Activated CD4-positive, CD25-positive, alpha-beta regulatory T cell (primary cell): ENCODE measurements around the gene SGMS2.

ENCODE experiments used
- DNase-seq, 4 experiments: peaks; one replicate each; lab custom pipeline; 2025; lab: John Stamatoyannopoulos, UW

SGMS2 gene

DNA sequence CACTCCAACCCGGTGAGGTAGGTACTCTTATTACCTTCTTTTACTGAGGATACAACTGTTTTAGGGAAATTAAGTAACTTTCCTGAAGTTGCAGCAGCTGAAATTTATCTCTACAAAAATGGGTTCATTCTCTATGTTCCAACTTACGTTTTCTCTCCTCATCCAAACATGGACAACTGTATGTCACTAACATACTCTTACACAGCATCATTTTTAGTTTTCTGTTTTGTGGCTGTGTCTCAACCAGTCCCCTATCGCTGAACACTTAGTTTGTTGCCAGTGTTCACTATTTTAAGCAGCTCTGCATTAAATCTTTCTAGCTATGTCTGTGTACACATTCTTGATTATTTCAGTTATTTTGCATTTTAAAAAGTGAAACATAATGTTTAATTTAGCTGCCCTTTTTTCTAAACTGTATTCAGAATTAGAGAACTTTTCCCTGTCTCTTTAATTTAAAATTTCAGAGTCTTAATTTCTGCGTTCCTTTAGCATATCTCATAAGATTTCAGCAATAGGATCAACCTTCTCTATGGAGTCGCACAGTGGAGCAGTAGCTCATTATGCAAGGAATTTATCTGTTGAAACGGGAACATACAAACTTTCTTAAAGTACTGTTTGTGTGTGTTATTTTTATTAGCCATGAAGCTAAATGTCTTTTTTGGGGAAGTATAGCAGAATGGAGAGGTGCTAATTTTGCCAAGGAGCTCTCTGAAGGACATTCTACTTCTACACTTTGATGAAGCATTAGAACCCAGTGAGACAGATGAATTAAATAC lies 3.8 kb downstream of the SGMS2 start:
- DNase-seq, result no peak

DNA sequence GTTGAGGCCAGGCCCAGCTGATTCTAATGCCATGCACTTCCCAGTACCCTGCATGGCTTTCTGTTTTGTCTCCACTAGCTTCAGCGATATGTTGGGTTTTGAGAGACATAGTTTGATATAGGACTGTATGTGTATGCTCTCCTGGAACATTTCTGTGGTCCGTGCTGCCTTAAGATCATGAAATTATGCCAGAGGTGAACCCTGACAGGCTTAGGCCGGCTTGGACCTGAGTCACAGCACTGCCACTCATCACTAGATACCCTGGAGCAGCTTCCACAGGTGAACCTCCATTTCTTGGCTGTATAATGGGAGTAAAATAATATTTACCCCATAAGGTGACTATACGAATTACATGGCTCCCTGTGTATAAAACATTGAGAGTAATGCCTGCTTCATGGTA lies 6.4 kb downstream of the SGMS2 start:
- no peak for DNase-seq

DNA sequence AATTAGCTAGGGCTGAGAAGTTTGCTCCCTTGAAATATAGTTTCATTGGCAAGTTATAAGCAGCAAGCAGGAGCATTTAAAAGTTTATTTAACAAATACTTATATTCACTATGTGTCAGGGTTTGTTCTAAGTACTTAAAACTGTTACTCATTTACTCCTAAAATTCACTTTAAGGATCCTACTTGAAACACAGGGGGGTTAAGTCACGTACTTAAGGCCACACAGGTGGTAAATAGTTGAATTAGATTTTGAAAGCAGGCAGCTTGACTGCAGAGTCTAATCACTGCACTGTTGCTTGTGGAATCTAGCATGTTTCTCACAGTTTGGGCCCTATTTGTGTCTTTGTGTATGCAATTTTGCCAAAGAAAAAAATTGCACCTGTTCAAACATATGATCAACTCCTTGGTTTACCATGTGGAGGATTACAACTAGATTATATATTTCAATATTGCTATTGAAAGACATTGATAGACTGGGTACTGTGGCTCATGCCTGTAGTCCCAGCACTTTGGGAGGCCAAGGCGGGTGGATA lies 7.6 kb downstream of the SGMS2 start:
- no peak for DNase-seq

GRCh38 chr4:107834241-107834794 lies 9.6 kb downstream of the SGMS2 start:
- no peak for DNase-seq

- DNase-seq, result no peak
These were observed 10.7 kb downstream of the SGMS2 start for GRCh38 chr4:107835406-107835805.

GRCh38 chr4:107837317-107837716 lies 12.6 kb downstream of the SGMS2 start:
- no peak for DNase-seq

DNA sequence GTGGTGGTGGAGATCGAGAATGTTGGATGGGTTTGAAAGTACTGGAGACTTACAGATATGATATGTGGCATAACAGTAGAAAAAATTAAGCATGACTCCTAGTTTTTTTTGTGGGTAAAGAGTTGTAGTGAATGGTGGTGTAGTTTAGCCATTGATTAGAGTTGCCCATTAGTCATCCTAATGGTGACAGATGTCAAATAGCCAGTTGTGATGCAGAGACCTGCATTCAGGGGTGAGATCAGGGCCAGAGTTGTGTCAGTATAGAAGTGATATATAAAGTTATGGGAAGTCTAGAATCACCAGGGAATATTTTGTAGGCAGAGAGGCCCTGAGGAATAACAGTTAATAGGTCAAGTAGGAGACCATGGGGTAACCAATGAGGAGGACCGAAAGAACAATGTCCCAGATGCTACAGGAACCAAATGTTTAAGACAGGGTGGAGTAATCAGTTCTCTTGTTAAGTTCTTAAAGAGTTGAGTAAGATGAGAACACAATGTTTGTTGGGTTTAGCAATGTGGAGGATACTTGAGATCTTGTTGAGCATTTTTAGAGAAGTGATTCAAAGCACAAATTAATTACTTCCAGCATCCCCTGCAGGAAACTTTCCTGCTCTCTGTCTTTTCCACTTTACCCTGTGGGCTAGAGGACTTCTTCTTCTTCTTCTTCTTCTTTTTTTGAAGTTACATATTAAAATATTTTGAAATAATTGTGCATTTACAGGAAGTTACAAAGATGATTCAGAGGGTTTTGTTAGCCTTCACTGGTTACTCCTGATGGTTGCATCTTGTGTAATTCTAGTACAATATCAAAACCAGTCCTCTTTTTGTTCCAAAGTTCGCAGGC lies 13.3 kb downstream of the SGMS2 start:
- DNase-seq, result no peak

DNA sequence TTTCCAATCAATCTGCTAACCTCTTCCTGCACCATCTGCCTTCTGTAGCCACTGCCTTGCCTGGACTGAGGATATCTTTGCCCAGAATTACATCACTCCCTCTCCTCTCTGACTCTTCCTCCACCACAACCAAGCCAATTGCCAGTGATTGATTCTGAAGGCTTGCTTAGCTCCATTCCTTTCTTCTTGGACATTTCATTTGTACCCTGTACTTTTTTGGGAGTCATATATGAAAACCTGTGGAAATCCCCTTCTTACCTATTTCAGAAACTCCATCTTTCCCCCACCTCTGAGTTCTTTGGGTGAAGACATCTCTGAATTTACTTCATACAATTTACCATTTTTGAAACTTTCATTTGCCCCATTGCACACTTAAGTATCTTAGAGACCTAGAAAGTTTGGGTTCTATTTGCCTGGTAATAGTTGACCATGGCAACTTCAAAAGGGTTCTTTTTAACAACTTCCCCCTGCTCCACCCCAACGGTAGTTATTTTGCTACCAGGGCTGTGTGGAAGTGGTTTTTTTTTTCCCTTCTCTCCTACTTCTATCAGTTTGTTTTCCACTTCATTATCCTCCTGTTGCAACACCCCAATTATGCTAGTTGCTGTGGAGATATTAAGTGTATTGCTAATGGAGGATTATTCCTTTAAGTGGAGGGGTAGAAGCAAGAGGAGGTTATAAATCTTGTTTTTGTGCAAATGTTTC lies 14.3 kb downstream of the SGMS2 start:
- no peak for DNase-seq

DNA sequence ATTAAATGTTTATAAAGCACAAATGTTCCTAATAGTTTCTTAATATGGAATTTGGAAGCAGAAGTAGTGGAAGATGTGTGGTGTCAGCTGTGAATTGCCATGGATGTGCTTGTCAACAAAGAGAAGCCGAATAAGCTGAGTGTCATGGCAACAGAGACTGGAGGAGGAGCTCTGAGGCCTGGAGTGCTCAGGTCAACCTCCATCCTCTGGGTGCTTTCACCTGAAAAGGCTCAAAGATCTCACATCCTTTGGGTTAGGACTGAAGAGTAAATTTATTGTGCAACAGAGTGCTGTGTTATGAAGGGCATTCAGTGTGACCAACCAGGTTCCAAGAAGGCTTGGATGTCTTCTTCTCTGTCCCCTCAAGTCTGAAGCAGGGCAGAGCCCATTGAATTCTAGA lies 18.7 kb downstream of the SGMS2 start:
- no peak for DNase-seq

GRCh38 chr4:107845681-107846080 lies 20.9 kb downstream of the SGMS2 start:
- no peak for DNase-seq

DNA sequence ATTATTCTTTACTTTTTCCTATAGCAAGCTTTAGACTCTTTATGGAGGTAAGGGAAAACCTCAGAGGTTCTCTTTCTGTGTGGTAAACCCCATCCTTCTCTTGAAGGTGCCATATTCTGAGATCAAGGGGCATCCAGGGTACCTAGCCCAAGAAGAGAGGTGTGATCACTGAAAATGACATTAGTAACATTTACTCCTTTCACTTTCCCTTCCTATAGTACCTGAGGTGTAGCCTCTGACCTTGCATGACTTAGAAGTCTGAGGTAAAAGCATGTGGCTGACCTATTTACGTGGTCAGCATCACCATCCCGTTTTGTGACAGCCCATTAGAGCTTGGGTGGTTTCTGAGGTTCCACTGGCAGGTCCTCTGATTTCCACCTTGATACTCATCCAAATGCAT lies 25.7 kb downstream of the SGMS2 start:
- no peak for DNase-seq

GRCh38 chr4:107853444-107854355 lies 29.0 kb downstream of the SGMS2 start:
- no peak for DNase-seq

DNA sequence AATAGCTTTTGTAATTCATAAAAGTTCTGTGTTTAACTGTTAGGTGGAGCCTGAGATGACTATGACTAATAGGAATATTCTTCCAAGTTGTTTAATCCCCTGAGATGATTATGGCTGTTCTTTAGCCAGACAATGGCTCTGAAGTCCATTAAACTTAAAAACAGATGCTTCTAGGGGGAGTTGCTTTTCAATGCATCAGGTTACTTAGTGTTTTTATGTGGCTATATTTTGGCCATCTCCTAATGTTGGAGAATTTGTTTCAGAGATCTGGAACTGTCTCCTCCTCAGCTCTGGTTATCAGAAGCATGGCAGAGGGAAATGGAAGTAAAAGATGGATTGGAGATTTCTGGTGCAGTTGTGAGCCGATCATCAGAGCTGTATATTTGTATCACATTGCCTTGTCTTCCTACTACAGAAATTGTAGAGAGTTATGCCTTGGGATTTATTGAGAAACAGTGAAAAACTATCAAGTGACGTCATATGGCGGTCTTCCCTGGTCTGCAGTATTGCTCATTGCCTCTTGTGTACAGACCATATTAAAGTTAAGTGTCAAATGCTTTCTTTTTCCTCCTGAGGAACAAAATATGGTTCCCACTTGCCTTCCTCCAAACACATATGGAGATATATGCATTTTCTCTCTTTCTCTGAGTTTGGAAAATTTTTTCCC lies 29.8 kb downstream of the SGMS2 start:
- DNase-seq, result no peak

DNA sequence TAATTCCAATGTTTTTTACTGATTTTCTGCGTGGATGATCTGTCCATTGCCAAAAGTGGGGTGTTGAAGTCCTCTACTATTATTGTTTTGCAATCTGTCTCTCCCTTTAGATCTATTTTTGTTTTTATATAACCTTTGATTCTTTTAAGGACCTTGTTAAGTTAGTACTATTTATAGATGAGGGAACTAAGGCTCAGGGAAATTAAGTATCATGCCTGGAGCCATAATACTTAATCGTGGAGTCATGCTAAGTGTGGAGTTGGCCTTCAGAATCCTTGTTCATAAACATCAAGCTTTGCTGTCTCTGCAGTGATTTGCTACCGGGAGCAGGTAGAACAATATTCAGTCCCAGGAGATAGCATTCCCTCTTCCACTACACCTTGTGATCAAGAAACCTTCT lies 31.0 kb downstream of the SGMS2 start:
- DNase-seq, result no peak

DNA sequence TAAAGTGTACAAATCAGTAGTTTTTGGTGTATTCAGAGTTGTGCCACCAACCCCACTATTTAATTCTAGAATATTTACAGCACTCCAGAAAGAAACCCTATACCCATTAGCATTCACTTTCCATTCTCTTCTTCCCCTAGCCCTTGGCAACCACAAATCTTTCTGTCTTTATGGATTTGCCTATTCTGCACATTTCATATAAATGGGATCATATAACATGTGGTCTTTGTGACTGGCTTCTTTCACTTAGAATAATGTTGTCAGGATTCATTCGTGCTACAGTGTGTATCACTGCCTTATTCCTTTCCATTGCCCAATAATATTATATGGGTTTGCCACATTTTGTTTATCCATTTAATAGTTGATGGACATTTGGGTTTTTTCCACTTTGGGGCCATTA lies 32.2 kb downstream of the SGMS2 start:
- DNase-seq, result no peak

GRCh38 chr4:107857741-107858140 lies 33.0 kb downstream of the SGMS2 start:
- DNase-seq, result no peak

GRCh38 chr4:107858158-107858742 lies 33.5 kb downstream of the SGMS2 start:
- no peak for DNase-seq

- DNase-seq, result no peak
These were observed 37.9 kb downstream of the SGMS2 start for GRCh38 chr4:107862658-107863057.

GRCh38 chr4:107863416-107863815 lies 38.7 kb downstream of the SGMS2 start:
- DNase-seq, result no peak

DNA sequence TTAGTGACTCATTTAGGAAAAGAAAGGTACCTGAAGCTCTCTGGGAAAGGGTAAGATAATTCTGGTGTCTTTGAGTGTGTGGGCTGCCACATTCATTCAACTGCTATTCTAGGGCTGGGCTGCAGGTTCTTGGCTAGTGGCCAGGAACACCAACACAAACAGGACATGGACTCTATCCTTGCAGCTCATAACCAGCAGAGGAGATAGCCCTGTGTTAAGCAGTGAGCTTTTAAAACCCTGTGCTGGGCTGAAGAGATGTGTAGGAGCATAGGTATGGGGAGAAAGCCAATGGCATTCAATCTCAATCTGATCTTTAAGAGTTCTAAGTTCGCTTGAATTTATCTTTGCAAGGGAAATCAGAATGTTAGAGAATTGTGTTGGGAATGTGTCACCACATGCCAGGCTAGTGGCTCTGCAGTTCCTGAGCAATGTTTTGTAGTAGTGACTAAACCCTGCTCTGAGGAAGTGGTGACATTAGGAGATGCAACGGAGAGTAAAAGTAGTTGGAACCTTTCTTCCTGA lies 39.2 kb downstream of the SGMS2 start:
- no peak for DNase-seq
